HG02588 (cell line): Measurements from ENCODE around the gene JAM3.
"Not testable (repeated sequence)": the region's sequence is repeated elsewhere in the genome, so short reads cannot be mapped to it uniquely, and the experiment has no call there.

Source experiments
- ATAC-seq: cut with Tn5 transposase; IDR thresholded peaks from one replicate; pipeline ENCODE4 v1.9.1; 2021; ENCODE audit warnings: mild to moderate bottlenecking, moderate library complexity; ENCODE audit not compliant: unreplicated experiment

JAM3 gene

GRCh38 chr11:134098566-134099184, 29.8 kb downstream of the JAM3 start:
- no peak for ATAC-seq

GRCh38 chr11:134100171-134100570, 31.3 kb downstream of the JAM3 start:
- no peak for ATAC-seq

GRCh38 chr11:134101282-134101681, 32.4 kb downstream of the JAM3 start:
- ATAC-seq, result no peak

GRCh38 chr11:134110252-134110815, 41.5 kb downstream of the JAM3 start:
- no peak for ATAC-seq

DNA sequence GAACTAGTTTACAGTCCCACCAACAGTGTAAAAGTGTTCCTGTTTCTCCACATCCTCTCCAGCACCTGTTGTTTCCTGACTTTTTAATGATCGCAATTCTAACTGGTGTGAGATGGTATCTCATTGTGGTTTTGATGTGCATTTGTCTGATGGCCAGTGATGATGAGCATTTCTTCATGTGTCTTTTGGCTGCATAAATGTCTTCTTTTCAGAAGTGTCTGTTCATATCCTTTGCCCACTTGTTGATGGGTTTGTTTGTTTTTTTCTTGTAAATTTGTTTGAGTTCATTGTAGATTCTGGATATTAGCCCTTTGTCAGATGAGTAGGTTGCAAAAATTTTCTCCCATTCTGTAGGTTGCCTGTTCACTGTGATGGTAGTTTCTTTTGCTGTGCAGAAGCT, 44.9 kb downstream of the JAM3 start:
- ATAC-seq, result not testable (repeated sequence)

GRCh38 chr11:134116210-134116609, 47.3 kb downstream of the JAM3 start:
- ATAC-seq, result no peak

- no peak for ATAC-seq
Measured at GRCh38 chr11:134118006-134118405, 49.1 kb downstream of the JAM3 start.

DNA sequence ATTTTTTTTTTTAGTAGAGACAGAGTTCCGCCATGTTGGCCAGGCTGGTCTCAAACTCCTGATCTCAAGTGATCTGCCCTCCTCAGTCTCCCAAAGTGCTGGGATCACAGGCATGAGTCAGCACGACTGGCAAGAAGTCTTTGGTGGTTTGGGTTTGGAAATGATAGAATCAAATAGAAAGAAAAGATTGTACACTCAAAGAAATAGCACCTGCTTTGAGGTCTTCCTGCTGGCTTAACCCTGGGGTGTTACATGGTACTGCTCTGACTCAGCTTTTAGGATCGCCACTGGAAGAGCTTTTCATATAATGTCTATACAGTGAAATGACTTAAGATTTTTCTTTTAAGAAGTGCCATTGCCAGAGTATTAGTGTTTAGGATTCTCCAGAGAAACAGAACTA, 50.2 kb downstream of the JAM3 start:
- no peak for ATAC-seq

DNA sequence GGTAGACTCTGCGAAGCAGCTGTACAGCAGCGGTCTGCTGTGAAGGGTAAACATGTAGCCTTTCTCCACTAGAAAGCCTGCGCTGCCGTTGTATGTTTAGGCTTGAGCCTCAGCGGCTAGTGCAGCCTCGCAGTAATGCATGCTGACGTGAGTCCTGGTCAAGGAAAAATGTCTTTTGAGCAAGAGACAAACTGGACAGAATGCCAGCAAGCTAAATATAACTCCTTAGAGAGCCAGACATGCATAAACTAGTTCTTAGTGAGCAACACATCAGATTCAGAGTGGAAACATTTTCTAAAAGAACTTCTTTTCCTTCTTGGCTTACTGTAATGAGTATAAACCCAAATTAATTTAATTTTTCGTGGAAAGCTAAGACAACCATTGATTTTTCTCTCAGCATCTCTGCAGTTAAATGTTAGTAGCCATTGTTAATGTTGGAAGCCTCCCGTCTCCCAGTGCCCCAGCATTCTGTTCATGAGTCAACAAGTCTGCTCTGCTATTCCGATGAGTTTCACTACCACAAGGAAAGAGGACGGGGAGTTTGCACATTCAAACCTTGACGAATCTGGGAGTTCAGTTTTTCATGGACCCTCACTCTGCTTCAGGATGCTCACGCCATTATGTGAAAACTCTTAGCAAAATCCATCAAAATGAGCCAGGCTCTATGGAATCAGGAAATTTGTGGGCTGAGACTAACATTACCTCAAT, 51.4 kb downstream of the JAM3 start:
- no peak for ATAC-seq

DNA sequence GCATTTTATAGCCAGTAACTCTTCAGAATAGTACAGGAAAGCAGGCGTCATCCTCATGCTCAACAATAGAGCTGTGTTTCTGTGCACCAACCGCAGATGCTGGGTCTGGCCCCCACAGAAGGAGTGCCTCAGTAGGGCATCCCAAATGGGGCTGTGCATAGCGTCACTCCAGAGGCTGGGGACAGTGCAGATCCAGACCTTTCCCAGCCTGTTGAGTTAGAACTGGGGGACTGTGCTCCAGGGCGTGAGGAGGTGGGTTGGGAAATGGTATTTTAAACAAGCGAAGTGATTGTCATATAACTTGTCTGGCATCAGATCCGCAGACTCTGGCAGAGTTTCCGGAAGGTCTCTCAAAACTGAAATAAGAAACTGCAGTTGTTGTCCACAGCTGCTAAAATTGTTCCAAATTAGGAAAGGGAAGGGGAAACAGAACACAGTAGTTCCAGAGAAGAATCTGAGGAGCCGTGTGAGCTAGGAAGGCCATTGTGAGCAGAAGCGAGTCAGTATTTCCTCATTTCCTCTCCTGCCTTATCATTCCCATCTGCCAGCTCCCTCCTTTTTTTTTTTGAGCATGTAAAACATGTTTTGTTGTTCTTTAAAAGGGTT, 52.2 kb downstream of the JAM3 start:
- no peak for ATAC-seq

- no peak for ATAC-seq
Measured at GRCh38 chr11:134124660-134125451, 56.0 kb downstream of the JAM3 start.

DNA sequence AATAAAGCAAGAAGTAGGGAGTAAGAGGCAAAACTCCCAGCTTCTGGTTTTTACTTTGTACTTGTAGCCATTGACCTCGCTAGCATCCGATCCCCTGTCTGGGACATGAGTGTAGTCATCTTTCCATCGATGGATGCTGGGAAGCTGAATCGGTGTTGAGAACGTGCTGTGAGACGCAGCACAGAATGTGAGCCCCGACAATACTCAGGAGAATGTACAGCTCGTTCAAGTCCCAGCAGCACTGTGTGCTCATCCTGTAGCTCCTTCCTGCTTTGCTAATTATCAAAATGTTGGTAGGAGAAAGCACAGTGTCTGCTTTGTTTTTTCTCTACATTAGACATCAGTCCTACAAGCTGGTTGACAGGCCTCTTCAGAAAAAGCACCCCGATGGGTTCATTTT, 56.6 kb downstream of the JAM3 start:
- no peak for ATAC-seq

GRCh38 chr11:134126217-134126822, 57.4 kb downstream of the JAM3 start:
- ATAC-seq, result no peak

DNA sequence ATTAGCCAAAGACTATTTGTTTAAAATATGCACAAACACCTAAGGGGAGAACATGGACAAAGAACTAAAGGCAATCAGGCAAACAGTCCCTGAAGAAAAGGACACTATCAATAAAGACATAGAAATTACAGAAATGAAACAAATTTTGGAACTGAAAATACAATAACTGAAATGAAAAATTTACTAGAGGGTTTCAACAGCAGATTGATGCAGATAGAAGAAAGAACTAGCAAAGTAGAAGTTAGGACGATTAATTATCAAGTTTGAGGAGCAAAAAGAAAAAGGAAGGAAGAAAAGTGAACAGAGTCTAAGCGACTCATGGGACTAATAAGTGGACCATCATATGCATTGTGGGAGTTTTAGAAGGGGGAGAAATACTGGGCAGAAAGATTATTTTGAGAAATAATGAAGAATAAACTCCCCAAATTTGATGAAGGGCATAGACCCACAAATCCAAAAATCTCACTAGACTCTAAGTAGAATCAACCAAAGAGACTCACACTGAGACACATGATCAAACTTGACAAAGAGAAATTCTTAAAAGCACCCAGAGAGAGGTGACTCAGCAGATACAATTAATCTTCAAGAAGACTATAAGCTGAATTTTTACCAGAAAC, 62.9 kb downstream of the JAM3 start:
- no peak for ATAC-seq

- ATAC-seq, result no peak
Measured at GRCh38 chr11:134132808-134133207, 63.9 kb downstream of the JAM3 start.

DNA sequence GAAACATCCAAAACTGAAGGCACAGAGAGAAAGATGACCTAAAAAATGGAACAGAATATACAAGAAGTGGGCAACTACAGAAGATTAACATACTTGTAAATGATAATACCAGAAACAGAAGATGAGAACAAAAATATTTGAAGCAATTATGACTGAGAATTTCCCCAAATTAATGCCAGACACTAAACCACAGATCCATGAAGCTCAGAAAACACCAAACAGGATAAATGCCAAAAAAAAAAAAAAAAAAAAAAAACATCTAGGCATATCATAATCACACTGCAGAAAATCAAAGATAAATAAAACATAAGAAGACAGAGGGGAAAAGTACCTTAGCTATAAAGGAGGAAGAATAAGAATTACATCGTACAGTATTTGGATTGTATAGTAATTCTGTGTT, 65.3 kb downstream of the JAM3 start:
- no peak for ATAC-seq

GRCh38 chr11:134138376-134138775, 69.5 kb downstream of the JAM3 start:
- ATAC-seq, result no peak

GRCh38 chr11:134139303-134139872, 70.5 kb downstream of the JAM3 start:
- ATAC-seq, result no peak

GRCh38 chr11:134139873-134140331, 71.0 kb downstream of the JAM3 start:
- ATAC-seq, result peak; percentile 70

GRCh38 chr11:134140961-134141490, 72.2 kb downstream of the JAM3 start:
- no peak for ATAC-seq
